Right lung (tissue), 10 donors: Measurements from ENCODE around the gene SNX8. TPM values are rescaled to one million over a fixed set of nuclear protein-coding genes. Genes with fewer than 3 reads are reported as not detected.
A peak's percentile ranks its signal among the peaks of the same experiment; 100 is the strongest.
"Not testable (repeated sequence)": the region's sequence is repeated elsewhere in the genome, so short reads cannot be mapped to it uniquely, and the experiment has no call there.

Experiments used
- DNase-seq, 2 donors: peaks; one replicate each; pipeline ENCODE4 v3.0.0-alpha.2; 2013
- long read RNA-seq, 8 donors: transcript quantifications; one replicate each; lab custom pipeline, GENCODE V29; 2026
- polyA plus RNA-seq, 5 donors: library from polyadenylated mRNA; unstranded; fragments of 120-200 nt; gene quantifications; one replicate each; pipeline versions ENCODE4 v1.2.1 to v1.2.3, GENCODE V29; 2013; ENCODE audit warnings: inconsistent platforms in 1 of 5, low replicate concordance in 1 of 5; ENCODE audit not compliant: insufficient read length in 5 of 5, insufficient read depth in 1 of 5

Gene SNX8, protein sequence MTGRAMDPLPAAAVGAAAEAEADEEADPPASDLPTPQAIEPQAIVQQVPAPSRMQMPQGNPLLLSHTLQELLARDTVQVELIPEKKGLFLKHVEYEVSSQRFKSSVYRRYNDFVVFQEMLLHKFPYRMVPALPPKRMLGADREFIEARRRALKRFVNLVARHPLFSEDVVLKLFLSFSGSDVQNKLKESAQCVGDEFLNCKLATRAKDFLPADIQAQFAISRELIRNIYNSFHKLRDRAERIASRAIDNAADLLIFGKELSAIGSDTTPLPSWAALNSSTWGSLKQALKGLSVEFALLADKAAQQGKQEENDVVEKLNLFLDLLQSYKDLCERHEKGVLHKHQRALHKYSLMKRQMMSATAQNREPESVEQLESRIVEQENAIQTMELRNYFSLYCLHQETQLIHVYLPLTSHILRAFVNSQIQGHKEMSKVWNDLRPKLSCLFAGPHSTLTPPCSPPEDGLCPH
- 10 to 100 TPM; 22.2 to 33.7 (median 24.6) TPM for polyA plus RNA-seq
- long read RNA-seq, donor 1, full-length matches to known transcripts, result 3 of 37 reads
- long read RNA-seq, donor 1, partial matches to known transcripts, result 22 of 37 reads
- long read RNA-seq, donor 1, other reads (novel, unspliced or antisense), result 12 of 37 reads
- long read RNA-seq, donor 2, full-length matches to known transcripts, result 2 of 2 reads
- long read RNA-seq, donor 2, partial matches to known transcripts, result 0 of 2 reads
- long read RNA-seq, donor 2, other reads (novel, unspliced or antisense), result 0 of 2 reads
- long read RNA-seq, donor 3, full-length matches to known transcripts, result 3 of 51 reads
- long read RNA-seq, donor 3, partial matches to known transcripts, result 34 of 51 reads
- long read RNA-seq, donor 3, other reads (novel, unspliced or antisense), result 14 of 51 reads
- long read RNA-seq, donor 4, full-length matches to known transcripts, result 4 of 11 reads
- long read RNA-seq, donor 4, partial matches to known transcripts, result 0 of 11 reads
- long read RNA-seq, donor 4, other reads (novel, unspliced or antisense), result 7 of 11 reads
- long read RNA-seq, donor 5, full-length matches to known transcripts, result 5 of 52 reads
- long read RNA-seq, donor 5, partial matches to known transcripts, result 35 of 52 reads
- long read RNA-seq, donor 5, other reads (novel, unspliced or antisense), result 12 of 52 reads
- long read RNA-seq, donor 6, full-length matches to known transcripts, result 6 of 39 reads
- long read RNA-seq, donor 6, partial matches to known transcripts, result 18 of 39 reads
- long read RNA-seq, donor 6, other reads (novel, unspliced or antisense), result 15 of 39 reads
- long read RNA-seq, donor 7, full-length matches to known transcripts, result 4 of 4 reads
- long read RNA-seq, donor 7, partial matches to known transcripts, result 0 of 4 reads
- long read RNA-seq, donor 7, other reads (novel, unspliced or antisense), result 0 of 4 reads
- long read RNA-seq, donor 8, full-length matches to known transcripts, result 1 of 19 reads
- long read RNA-seq, donor 8, partial matches to known transcripts, result 18 of 19 reads
- long read RNA-seq, donor 8, other reads (novel, unspliced or antisense), result 0 of 19 reads

DNA sequence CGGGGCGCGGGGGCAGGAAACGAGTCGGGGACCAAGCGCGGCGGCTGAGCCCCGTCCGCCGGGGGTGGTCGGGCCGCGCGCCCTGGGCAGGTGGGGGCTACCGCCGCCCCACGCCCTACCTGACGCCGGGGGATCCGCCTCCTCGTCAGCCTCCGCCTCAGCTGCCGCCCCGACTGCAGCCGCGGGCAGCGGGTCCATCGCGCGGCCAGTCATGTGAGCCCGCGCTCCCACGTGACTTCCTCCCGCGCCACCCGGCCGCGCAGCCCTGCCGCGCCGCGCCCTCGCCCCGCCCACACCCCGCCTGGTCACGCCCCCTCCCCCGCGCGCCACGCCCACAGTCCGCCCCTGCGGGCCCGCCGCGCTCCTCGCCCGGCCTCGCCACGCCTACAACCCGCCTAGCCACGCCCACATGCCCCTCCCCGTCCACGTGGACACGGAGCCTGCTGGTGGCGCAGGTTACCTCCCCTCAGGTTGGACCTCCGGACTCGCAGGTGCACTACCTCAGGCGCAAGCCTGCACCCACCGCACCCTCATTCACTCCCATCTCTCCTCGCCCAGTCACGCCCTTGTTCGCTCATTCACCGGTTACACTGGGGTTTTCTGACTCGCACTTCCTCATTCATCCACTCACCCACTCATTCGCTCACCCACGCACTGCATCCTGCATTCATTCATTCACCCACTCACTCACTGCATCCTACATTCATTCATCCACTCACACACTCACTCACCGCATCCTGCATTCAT lies at the start of gene SNX8:
TSS of gene SNX8 (minus strand) at position 233 of the 747 bp plus-strand sequence. CDS start at position 213, 20 bp downstream.
- DNase-seq, result peak; percentile 77 to 80

DNA sequence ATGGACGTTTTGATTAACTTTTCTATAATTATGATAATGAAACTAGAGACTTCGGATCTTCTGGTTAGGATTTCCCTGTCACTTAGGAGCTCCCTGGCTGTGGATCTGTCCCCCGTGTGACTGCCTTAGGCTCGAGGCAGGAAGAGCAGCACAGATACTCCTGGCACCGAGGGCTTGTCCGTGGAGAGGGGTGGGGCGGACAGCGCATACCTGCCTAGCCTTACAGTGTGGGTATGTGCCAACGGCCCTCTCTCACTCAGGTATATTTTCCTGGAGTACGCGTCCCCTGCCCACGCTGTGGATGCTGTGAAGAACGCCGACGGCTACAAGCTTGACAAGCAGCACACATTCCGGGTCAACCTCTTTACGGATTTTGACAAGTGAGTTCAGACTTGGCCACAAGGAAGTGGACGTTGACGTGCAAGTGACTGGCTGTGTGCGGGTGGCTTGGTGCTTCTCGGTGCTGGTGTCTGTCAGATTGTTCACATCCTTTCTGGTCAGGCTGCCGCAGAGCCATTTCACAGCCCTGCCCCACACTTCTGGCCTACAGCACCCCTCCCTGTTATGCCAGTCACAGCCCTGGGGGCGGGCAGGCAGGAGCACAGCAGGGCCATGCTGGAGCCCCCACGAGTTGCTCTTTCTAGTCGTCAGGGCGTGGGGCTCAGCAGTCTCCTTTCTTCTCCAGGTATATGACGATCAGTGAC lies 48.3 kb upstream of the SNX8 start:
- no peak for DNase-seq

DNA sequence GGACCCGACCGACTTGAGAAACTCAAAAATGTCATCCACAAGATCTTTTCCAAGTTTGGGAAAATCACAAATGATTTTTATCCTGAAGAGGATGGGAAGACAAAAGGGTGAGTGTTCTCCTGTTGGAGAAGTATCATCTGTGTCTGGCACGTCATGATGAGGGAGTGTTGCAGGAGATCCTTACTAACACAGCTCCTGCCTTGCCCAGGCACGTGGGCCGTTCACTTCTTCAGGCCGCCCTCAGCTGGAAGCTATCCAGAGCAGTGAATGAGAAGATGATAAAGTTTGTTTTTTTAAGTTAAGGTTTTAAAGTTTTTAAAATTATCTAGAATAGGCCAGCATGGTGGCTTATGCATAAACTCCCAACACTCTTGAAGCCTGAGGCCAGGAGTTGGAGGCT lies 46.6 kb upstream of the SNX8 start:
- DNase-seq, result no peak

DNA sequence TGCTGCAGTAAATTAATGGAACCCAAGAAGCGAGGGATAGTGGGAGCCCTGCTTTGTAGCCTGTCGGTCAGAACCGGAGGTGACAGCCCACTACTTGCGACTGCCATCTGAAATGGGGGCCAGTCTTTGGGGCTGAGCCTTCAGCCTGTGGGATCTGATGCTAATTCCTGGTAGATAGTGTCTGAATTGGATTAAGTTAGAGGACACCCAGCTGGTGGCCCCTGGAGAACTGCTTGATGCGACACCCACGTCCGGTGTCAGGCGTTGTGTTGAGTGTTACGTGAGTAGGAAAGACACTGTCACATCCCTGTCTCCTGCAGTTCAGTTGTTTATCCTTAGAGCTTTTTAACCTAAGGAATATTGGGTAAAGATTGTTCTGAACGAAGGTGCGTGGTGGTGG lies 45.4 kb upstream of the SNX8 start:
- DNase-seq, result no peak

DNA sequence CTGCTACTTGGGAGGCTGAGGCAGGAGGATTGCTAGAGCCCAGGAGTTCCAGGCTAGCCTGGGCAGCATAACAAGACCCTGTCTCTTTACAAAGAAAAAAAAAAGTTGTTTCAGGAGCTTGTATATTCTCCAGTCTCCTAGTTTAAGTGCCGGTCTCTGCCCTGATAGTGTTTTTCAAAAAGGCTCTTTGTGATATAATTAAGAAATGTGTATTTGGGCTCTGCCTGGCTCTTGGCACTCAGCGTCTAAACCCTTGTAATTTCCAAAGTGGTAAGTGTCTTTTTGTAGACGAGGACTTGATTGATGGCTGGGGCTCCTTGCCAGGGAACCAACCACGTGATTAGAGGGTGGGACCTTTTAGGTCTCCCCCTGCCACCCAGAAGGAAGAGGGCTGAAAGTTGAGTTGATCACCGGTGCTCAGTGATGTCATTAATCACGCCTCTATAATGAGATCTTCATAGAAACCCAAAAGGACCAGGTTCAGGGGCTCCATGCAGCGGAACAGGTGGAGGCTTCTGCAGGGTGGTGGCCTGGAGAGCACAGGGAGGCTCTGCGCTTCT lies 44.8 kb upstream of the SNX8 start:
- no peak for DNase-seq

DNA sequence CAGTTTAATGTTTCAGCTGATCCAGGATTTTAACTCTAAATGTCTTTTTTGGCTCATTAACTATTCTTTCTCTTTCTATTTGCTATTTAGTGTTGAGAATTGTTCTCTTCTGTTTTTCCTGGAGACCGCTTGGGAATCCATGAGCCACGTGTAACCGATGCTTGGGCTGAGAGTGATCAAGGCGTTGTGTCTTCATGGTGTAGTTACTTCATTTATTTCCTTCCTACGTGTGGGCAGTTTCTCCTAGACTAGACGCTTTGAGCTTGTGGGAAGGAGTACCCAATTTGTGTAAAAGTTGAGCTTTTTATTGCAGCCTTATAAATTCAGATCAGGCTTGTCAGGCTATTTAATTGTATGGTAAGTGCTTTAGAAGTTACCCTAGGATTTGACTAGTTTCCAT lies 43.3 kb upstream of the SNX8 start:
- no peak for DNase-seq

DNA sequence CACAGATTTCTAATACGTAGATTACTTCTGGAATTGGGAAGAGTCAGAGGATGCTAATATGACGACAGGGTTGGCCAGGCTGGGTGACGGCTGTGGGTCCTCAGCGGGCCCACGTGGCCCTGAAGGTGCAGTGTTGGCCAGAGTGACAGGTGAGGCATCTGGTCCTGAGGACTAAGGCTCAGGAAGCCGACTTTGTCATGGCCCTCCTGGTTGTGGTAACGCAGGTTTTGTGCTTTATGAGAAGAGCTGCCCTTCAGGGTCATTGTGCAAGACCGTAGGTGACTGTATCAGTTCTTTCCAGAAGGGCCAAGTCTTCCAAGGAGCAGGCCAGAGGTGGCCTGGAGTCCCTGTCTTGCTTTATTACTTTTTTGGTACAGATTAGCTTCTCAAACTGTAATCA lies 42.9 kb upstream of the SNX8 start:
- DNase-seq, result no peak

DNA sequence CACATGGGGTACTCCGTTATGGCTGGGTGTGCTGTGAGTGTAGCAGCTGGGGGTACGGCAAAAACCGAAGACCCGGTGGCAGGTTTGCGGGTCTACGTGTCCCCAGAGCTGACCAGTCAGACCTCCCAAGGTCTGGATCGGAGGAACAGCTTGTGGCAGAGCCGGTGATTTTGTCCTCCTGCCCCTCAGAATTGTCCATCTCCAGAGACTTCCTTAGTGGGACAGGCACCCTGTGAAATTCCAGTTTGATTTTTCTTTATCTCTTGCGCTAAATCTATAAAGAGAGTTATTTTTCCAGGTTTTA lies 41.4 kb upstream of the SNX8 start:
- no peak for DNase-seq

DNA sequence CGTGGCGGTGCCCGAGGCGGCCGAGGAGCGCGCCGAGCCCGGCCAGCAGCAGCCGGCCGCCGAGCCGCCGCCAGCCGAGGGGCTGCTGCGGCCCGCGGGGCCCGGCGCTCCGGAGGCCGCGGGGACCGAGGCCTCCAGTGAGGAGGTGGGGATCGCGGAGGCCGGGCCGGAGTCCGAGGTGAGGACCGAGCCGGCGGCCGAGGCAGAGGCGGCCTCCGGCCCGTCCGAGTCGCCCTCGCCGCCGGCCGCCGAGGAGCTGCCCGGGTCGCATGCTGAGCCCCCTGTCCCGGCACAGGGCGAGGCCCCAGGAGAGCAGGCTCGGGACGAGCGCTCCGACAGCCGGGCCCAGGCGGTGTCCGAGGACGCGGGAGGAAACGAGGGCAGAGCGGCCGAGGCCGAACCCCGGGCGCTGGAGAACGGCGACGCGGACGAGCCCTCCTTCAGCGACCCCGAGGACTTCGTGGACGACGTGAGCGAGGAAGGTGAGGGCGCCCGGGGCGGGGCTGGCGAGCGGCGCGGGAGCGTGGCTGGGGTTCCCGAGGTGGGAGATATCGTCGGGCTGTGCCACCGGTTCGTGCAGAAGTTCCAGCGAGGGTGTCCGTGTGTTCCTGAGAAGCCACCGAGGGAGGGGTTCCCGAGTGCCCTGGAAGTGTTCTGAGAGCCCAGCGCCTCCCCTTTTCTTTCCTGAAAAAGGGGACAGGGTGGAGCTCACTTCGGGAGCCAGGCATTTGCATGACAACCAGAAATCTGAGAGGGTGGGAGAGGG lies 40.9 kb upstream of the SNX8 start:
- DNase-seq, result no peak

DNA sequence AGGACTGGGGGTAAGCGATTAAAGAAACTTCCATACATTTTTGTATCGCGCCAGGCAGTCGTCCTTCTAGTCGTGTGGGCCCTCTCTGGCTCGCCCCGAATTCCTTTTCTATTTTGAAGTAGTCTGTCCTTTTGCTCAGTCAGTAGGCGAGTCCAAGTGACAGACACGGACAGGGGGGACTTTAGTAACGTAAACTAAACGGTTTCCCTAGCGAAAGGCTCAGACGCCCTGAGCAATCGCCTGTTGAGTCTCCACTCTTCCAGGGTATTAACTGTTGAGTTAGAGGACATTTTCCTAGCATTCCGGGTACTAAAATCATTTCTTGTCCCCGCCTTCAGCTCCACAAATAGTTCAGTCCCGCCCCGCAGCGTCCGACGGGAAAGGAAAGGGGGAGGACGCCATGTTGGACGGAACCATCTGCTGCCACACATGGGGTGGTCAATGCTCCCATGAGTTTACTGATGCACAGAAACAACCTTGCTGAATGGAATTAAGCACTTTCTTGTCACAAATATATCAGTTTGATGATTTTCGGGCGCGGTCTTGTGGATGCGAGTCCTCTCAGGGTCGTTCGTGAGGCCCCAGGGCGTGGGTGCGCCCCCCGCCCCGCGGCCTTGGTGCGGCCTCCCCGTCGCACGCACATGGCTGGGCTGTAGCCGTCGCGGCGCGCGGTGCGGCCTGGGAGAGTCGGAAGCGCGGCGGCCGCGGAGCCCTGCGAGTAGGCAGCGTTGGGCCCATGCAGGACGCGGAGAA lies 40.1 kb upstream of the SNX8 start, which contains the start of gene EIF3B:
TSS of gene EIF3B (plus strand) at position 642 of the 753 bp plus-strand sequence. CDS start at position 737, 95 bp downstream.
- peak; percentile 98 for DNase-seq

DNA sequence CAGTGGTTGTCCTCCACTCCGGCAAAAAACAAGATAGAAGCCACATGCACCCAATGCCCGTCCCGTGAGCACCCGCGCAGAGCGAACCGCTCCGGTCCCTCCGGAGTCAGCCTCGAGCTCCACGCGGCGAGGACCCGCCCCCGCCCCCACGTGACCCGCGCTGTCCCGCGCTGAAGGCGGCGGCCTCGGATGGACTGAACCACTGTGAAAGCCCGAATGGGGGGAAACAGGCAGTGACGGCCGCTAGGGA lies 39.6 kb upstream of the SNX8 start:
- DNase-seq, result peak in 1 of 2 donors; percentile 93

DNA sequence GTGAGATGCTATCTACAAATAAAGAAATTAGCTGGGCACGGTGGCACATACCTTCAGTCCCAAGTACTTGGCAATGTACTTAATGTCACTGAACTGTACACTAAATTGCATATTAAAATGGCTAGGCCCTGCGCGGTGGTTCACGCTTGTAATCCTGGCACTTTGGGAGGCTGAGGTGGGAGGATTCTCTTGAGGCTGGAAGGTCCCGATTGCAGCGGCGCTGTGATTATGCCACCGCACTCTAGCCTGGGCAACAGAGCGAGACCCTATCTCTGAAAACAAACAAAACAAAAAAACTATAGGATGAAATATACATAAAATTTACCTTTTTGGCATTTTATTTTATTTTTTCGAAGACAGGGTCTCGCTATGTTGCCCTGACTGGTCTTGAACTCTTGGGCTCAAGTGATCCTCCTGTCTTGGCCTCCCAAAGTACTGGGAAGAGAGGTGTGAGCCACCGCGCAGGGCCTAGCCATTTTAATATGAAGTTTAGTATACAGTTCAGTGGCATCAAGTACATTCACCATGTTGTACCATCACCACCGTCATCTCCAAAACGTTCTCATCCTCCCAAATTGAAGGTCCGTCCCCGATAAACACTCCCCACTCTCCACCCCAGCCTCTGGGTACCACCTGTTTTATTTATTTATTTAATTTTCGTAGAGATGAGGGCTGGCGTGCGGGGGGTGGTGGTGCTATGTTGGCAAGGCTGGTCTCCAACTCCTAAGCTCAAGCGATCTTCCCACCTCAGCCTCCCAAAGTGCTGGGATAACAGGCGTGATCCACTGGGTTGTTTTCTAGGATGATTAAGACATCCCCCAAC lies 39.1 kb upstream of the SNX8 start:
- no peak for DNase-seq

DNA sequence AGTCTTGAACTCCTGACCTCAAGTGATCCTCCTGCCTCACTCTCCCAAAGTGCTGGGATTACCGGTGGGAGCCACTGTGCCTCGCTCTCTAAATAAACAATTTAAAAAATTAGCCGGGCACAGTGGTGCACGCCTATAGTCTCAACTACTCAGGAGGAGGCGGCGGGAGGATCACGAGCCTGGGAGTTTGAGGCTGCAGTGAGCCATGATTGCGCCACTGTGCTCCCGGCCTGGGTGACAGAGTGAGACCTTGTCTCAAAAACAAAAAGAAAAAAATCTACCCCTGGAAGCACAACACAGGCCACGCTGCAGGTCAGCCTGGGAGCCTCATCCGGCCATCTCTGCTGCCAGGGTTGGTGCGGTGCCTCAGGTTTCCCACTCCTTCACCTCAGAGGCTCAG lies 36.6 kb upstream of the SNX8 start:
- DNase-seq, result no peak

DNA sequence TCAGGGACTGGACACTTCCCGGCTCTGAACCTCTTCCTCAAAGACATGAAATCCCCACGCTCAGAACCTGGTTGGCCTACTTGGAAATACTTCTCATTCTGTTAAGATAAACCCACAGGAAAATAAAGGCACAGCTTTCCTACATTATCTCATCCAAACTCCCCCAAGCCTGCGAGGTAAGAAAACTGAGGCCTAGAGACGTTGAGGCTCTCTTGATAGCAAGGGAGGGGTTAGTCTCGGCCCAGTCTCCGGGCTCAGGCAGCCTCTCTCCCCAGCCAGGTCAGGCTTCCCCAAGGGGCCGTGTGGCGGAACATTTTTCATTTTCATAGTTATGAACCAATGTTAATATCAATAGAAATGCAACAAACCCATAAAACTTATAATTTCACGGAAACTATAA lies 35.8 kb upstream of the SNX8 start:
- DNase-seq, result no peak

DNA sequence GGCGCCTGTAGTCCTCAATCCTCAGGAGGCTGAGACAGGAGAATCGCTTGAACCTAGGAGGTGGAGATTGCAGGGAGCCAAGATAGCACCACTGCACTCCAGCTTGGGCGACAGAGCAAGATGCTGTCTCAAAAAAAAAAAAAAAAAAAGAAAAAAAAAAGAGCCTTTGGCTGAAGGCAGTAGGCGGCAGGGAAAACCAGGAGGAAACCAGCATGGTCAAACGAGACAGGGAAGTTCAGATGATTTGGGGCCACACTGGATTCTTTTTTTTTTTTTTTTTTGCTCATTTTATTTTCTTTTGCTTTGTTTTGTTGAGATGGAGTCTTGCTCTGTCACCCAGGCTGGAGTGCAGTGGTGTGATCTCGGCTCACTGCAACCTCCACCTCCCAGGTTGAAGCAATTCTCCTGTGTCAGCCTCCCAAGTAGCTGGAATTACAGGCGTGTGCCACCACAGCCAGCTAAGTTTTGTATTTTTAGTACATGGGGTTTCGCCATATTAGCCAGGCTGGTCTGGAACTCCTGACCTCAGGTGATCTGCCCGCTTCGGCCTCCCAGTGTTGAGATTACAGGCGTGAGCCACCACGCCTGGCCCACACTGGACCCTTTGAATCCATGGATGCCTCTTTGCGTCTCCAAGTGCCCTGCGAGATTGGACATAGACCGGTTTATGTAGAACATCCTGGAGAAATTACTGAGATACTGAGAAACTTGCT lies 33.3 kb upstream of the SNX8 start:
- DNase-seq, result not testable (repeated sequence)

DNA sequence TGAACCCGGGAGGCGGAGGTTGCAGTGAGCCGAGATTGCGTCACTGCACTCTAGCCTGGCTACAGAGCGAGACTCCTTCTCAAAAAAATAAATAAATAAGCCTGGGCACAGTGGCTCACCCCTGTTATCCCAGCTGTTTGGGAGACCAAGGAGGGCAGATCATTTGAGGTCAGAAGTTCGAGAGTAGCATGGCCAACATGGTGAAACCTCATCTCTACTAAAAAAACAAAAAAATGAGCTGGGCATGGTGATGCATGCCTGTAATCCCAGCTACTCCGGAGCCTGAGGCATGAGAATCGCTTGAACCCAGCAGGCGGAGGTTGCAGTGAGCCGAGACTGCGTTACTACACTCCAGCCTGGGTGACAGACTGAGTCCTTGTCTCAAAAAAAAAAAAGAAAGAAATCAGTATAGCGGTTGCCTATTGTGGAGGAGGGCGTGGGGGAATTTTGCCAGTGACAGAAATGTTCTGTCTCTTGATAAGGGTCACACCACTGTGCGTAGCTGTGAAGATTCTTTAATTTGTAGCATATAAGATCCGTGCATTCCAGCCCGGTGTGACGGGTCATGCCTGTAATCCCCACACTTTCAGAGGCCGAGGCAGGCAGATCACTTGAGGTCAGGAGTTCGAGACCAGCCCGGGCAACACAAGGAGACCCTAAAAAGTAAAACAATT lies 22.5 kb upstream of the SNX8 start:
- DNase-seq, result no peak
